Panc1 (cell line): ENCODE results near the gene MYO3B. TPM values are rescaled to one million over a fixed set of nuclear protein-coding genes. Genes with fewer than 3 reads are reported as not detected.

Experiments used
- ATAC-seq: fragments of 200-7000 bp; cut with Tn5 transposase; 2 replicates; pipeline ENCODE4 v1.9.1; 2020; ENCODE audit warnings: mild to moderate bottlenecking, moderate library complexity
- BruUV-seq: library from RNA; stranded (reverse); fragments of 400-500 nt; replicated peaks from 2 replicates; lab custom pipeline; 2021; lab: Mats Ljungman, UMichigan
- CTCF ChIA-PET: fragments of 300-600 bp; sonication (Branson Sonifier 250); formaldehyde crosslinking; loops from one replicate; lab custom pipeline; 2022; ENCODE audit warnings: antibody characterized with exemption; lab: Charles Lee
- POLR2A ChIA-PET: fragments of 300-600 bp; sonication (Branson Sonifier 250); formaldehyde crosslinking; loops from one replicate; lab custom pipeline; 2022; ENCODE audit warnings: antibody characterized with exemption; lab: Charles Lee
- DNase-seq: peaks from one replicate; pipeline ENCODE4 v3.0.0-alpha.2; 2010; ENCODE audit warnings: low read depth, low spot score
- H3K27ac ChIP-seq: 2 replicates; pipeline ENCODE4 v1.5.1; 2011; ENCODE audit warnings: mild to moderate bottlenecking, low read length, inconsistent platforms
- H3K27me3 ChIP-seq: fragments of 200-500 bp; sonication (Bioruptor generic); 2 replicates; pipeline ENCODE4 v1.6.0; 2014; ENCODE audit warnings: low read length, inconsistent platforms; ENCODE audit not compliant: control insufficient read depth, insufficient read depth
- H3K36me3 ChIP-seq: fragments of 200-500 bp; sonication (Bioruptor generic); 2 replicates; pipeline ENCODE4 v1.5.1; 2014; ENCODE audit warnings: inconsistent platforms, mild to moderate bottlenecking, low read length, moderate library complexity; ENCODE audit not compliant: control insufficient read depth, insufficient read depth
- H3K4me1 ChIP-seq: 2 replicates; pipeline ENCODE4 v1.5.1; 2011; ENCODE audit warnings: inconsistent platforms, mild to moderate bottlenecking, low read length, moderate library complexity; ENCODE audit not compliant: control insufficient read depth, insufficient read depth
- H3K4me3 ChIP-seq, 2 experiments: 2 replicates each; pipeline ENCODE4 v1.5.1; 2011 to 2012; ENCODE audit warnings: low read depth in 2 of 2, low read length in 2 of 2, mild to moderate bottlenecking in 2 of 2, inconsistent platforms in 1 of 2, moderate library complexity in 1 of 2
- H3K9me3 ChIP-seq: fragments of 200-500 bp; sonication (Bioruptor generic); 2 replicates; pipeline ENCODE4 v1.5.1; 2014; ENCODE audit warnings: low read depth, mild to moderate bottlenecking, inconsistent platforms, low read length, moderate library complexity; ENCODE audit not compliant: control insufficient read depth, insufficient read depth
- CTCF ChIP-seq: fragments of 450-650 bp; IDR thresholded peaks from 2 replicates; pipeline ENCODE4 v1.5.1; 2017; ENCODE audit warnings: mild to moderate bottlenecking
- POLR2AphosphoS5 ChIP-seq: IDR thresholded peaks from 2 replicates; pipeline ENCODE4 v1.6.1; 2012; ENCODE audit warnings: mild to moderate bottlenecking, low read depth, low read length, moderate library complexity
- REST ChIP-seq, 2 experiments: IDR thresholded peaks; 2 replicates each; pipeline ENCODE4 v1.6.1; 2011 to 2012; ENCODE audit warnings: low read depth in 2 of 2, control low read depth in 1 of 2, low read length in 1 of 2, mild to moderate bottlenecking in 1 of 2, moderate library complexity in 1 of 2; ENCODE audit not compliant: insufficient read depth in 1 of 2
- SIN3A ChIP-seq: IDR thresholded peaks from 2 replicates; pipeline ENCODE4 v1.6.1; 2012; ENCODE audit warnings: low read depth, mild to moderate bottlenecking, low read length, moderate library complexity, borderline replicate concordance; ENCODE audit not compliant: insufficient read depth
- TCF7L2 ChIP-seq: IDR thresholded peaks from 2 replicates; pipeline ENCODE4 v1.6.1; 2011; ENCODE audit warnings: mild to moderate bottlenecking, low read depth, low read length, inconsistent platforms
- in situ Hi-C: cut with HindIII; loops from 2 replicates; pipeline ENCODE4 v1.10.0; 2016; ENCODE audit warnings: low sequenced_read_pairs, low pct_unique_long_range_greater_than_20kb
- intact Hi-C: fragments of 100-400 bp; cut with micrococcal nuclease; formaldehyde crosslinking; loops from one replicate; pipeline ENCODE4 v1.10.0; 2022; ENCODE audit not compliant: unreplicated experiment
- total RNA-seq: library from RNA; stranded (reverse); gene quantifications from one replicate; pipeline ENCODE4 v1.2.1, GENCODE V29; 2021; ENCODE audit not compliant: unreplicated experiment

The MYO3B gene
- total RNA-seq, 1 experiment from 2014 or later, result 0.05 TPM

GRCh38 chr2:170690640-170691039 lies 512.7 kb downstream of the MYO3B start:
- Histone ChIP-seq H3K27ac (no peak overlapping the region), H3K4me1 (no peaks in the 10 kb centered on the region), H3K36me3 (no peaks in the 10 kb centered on the region), H3K27me3 (no peaks in the 10 kb centered on the region), H3K9me3 (no peaks in the 10 kb centered on the region), H3K4me3 (no peak overlapping the region)
- ChIA-PET POLR2A (interaction anchor here (0.6 kb wide), 1 partner anchor 162 kb away, joined by 3 read pairs; no protein-coding TSS in a partner anchor), CTCF (no interaction called here)
- BruUV-seq, result no TSS peak
- DNase-seq (no peak), ATAC-seq (no peak)
- intact Hi-C loops (no loop called here), in situ Hi-C loops (no loop called here)
- TF ChIP-seq REST (IDR thresholded peaks at IDR 0.05; ENCODE audit: insufficient read depth in 1 of 2, low read depth in 2 of 2, low read length in 1 of 2), result no peak
- TF ChIP-seq CTCF, result no peak

GRCh38 chr2:170694316-170694715 lies 516.4 kb downstream of the MYO3B start:
- no peaks in the 10 kb centered on the region for H3K27me3 ChIP-seq
- in situ Hi-C loops, result no loop called here
- DNase-seq (no peak), ATAC-seq (no peak)
- H3K4me1 ChIP-seq, result no peaks in the 10 kb centered on the region
- H3K36me3 ChIP-seq, result no peaks in the 10 kb centered on the region
- ChIA-PET POLR2A (no interaction called here), CTCF (no interaction called here)
- H3K4me3 ChIP-seq, result no peak overlapping the region
- intact Hi-C loops, result no loop called here
- H3K27ac ChIP-seq, result no peak overlapping the region
- TF ChIP-seq SIN3A (no peak), TCF7L2 (no peak), CTCF (no peak), REST (IDR thresholded peaks at IDR 0.05; ENCODE audit: insufficient read depth in 1 of 2, low read depth in 2 of 2, low read length in 1 of 2) (no peak), POLR2AphosphoS5 (no peak)
- no TSS peak for BruUV-seq
- no peaks in the 10 kb centered on the region for H3K9me3 ChIP-seq
